Thyroid gland (tissue), 4 donors: ENCODE measurements around the gene GALNT18. TPM values are rescaled to one million over a fixed set of nuclear protein-coding genes. Genes with fewer than 3 reads are reported as not detected.

Experiments
- DNase-seq, 2 donors: peaks; one replicate each; pipeline ENCODE4 v3.0.0-alpha.2; 2019
- H3K27ac ChIP-seq, 3 donors: fragments of 200-600 bp; sonication (generic); 1 replicate in 2 of 3; 2 replicates in 1 of 3; pipeline ENCODE4 v1.5.1; 2016 to 2019; ENCODE audit warnings: mild to moderate bottlenecking in 1 of 3, moderate library complexity in 1 of 3
- H3K27me3 ChIP-seq: fragments of 200-600 bp; sonication (generic); one replicate; pipeline ENCODE4 v1.5.1; 2019
- H3K36me3 ChIP-seq, 2 donors: fragments of 200-600 bp; sonication (generic); one replicate each; pipeline ENCODE4 v1.5.1; 2016 to 2019
- H3K4me1 ChIP-seq, 2 donors: fragments of 200-600 bp; sonication (generic); one replicate each; pipeline ENCODE4 v1.5.1; 2017 to 2019
- H3K4me3 ChIP-seq, 3 donors: fragments of 200-600 bp; sonication (generic); replicated peaks in 1 of 3; 1 replicate in 2 of 3; 2 replicates in 1 of 3; pipeline ENCODE4 v1.5.1; 2016; ENCODE audit warnings: mild to moderate bottlenecking in 1 of 3
- H3K9me3 ChIP-seq: fragments of 200-600 bp; sonication (generic); one replicate; pipeline ENCODE4 v1.5.1; 2017
- POLR2A ChIP-seq, 2 donors: fragments of 450-650 bp; IDR thresholded peaks; one replicate each; pipeline ENCODE4 v1.6.1; 2017; ENCODE audit warnings: antibody characterized with exemption in 2 of 2, mild to moderate bottlenecking in 2 of 2, moderate library complexity in 1 of 2
- WGBS, 2 donors: methylation state at CpG; one replicate each; pipeline ENCODE4 v1.1.5; 2017; 5-methylcytosine and 5-hydroxymethylcytosine counted together
- intact Hi-C: fragments of 100-400 bp; cut with DNase I; formaldehyde crosslinking; loops from one replicate; pipeline ENCODE4 v1.15.1; 2023
- total RNA-seq, 4 donors: library from RNA; depleted of rRNA; stranded (reverse); fragments of >200 nt; gene quantifications; one replicate each; pipeline ENCODE4 v1.2.3, GENCODE V29; 2016
- TF ChIP-seq, protein P1 (sequence below), 6 experiments: fragments of 200-600 bp in 3 of 6; fragments of 450-650 bp in 3 of 6; sonication (generic) in 3 of 6; IDR thresholded peaks; one replicate each; pipeline ENCODE4 v1.5.1; 2016 to 2019; ENCODE audit warnings: antibody characterized with exemption in 6 of 6, mild to moderate bottlenecking in 2 of 6, inconsistent platforms in 1 of 6, moderate library complexity in 1 of 6

The GALNT18 gene
- total RNA-seq, 4 donors from 2014 or later, result 60.7 to 93.8 (median 87.5) TPM

DNA sequence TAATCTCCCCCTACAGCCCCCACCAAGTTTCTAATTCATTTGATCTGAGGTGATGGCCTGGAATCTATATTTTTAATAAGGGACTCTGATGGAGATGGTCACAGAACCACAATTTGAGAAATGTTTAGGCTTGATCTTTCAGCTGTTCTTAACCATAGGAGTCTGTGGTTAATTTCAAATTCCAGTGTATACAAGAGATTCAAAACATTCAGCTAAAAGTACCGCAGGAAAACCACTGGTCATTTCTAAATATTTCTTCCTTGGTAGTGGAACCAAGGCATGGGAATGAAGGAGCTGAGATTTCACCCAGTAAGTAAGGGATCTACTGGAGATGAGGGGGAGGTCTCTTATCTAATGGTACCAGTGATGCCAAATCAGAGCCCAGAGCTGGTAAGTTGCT lies 18.3 kb upstream of the GALNT18 start:
- WGBS, 2 donors, result 94 to 96% methylated on average over 1 of the region's 1 CpG
- DNase-seq, result no peak
- Histone ChIP-seq H3K36me3 (no peaks in the 10 kb centered on the region), H3K27me3 (no peaks in the 10 kb centered on the region), H3K9me3 (no peaks in the 10 kb centered on the region), H3K27ac (no peak overlapping the region), H3K4me1 (peaks cover 0 to 9% of the 10 kb centered on the region in 2 donors), H3K4me3 (no peak overlapping the region)
- TF ChIP-seq POLR2A (IDR thresholded peaks at IDR 0.05), result no peak
- TF ChIP-seq, protein P1, sequence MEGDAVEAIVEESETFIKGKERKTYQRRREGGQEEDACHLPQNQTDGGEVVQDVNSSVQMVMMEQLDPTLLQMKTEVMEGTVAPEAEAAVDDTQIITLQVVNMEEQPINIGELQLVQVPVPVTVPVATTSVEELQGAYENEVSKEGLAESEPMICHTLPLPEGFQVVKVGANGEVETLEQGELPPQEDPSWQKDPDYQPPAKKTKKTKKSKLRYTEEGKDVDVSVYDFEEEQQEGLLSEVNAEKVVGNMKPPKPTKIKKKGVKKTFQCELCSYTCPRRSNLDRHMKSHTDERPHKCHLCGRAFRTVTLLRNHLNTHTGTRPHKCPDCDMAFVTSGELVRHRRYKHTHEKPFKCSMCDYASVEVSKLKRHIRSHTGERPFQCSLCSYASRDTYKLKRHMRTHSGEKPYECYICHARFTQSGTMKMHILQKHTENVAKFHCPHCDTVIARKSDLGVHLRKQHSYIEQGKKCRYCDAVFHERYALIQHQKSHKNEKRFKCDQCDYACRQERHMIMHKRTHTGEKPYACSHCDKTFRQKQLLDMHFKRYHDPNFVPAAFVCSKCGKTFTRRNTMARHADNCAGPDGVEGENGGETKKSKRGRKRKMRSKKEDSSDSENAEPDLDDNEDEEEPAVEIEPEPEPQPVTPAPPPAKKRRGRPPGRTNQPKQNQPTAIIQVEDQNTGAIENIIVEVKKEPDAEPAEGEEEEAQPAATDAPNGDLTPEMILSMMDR (IDR thresholded peaks at IDR 0.05), result no peak
- intact Hi-C loops, result no loop called here

DNA sequence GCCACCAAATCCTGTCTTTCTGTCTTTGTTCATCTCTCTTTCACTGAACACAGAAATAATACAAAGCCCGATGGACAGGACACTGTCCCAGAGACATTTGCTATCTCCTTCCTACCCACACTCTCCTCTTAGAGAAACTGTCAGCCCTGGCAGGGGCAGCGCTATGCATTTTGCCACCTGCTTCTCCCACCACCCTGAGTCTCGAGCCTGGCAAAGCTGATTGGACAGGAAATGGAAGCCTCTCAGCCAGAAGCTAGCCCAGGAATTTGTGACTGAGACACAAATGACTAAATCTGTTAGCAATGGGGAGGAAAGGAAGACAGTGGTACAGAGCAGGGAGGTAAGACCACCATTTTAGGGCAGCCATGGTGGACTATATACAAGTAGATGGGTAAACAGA lies 14.9 kb upstream of the GALNT18 start:
- TF ChIP-seq, protein P1 (IDR thresholded peaks at IDR 0.05), result no peak
- no peak for TF ChIP-seq POLR2A (IDR thresholded peaks at IDR 0.05)
- H3K9me3 ChIP-seq, result no peaks in the 10 kb centered on the region
- WGBS, 2 donors, result 56 to 74% methylated on average over 3 of the region's 3 CpGs
- intact Hi-C loops, result no loop called here
- DNase-seq, result no peak
- no peaks in the 10 kb centered on the region for H3K36me3 ChIP-seq
- no peak overlapping the region for H3K4me3 ChIP-seq
- no peak overlapping the region for H3K27ac ChIP-seq
- no peaks in the 10 kb centered on the region for H3K27me3 ChIP-seq
- H3K4me1 ChIP-seq, result peaks cover 0 to 9% of the 10 kb centered on the region in 2 donors

DNA sequence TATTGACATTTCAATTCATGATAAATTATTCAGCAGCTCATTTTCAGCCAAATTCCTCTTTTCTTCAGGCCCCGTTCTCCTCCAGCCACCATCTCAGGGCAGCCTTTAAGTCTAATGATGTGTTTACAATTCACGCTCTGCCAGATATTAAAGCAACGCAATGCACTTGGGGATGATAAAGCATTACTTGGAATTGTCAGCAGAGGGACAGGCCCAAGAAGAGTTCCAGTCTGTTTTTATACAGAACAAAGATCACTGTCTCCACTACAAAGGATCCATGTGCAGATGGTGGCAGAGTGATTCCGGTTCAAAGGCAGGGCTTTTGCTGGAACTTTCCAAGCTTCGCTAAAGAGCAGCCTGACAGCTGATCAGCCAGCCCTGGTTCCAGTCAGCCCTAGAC lies 13.6 kb upstream of the GALNT18 start:
- no peak for DNase-seq
- intact Hi-C loops, result no loop called here

DNA sequence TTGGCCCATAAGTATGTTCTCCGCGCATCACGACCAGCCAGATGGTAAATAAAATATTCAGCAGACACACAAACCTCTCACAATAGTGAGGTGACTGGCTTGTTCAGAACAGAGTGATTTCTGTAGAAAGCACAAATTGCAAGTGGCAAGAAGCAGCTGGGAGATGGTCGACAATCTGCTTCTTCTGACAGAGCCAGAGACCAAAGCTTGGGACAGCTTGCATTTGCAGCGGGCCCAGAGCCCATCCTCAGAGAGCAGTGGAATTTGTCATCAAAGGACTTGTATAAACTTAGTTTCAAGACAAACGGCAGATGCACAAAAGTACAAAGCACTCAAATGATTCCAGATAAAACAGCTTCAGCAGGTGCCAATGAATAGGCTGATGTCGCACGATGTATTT lies 7.6 kb upstream of the GALNT18 start:
- H3K9me3 ChIP-seq, result no peaks in the 10 kb centered on the region

More for the DNA sequence above, 13.6 kb upstream of the GALNT18 start:
- Histone ChIP-seq H3K27me3 (no peaks in the 10 kb centered on the region), H3K27ac (no peak overlapping the region), H3K4me1 (peaks cover 0 to 9% of the 10 kb centered on the region in 2 donors), H3K9me3 (no peaks in the 10 kb centered on the region), H3K4me3 (no peak overlapping the region), H3K36me3 (no peaks in the 10 kb centered on the region)
- 79 to 81% methylated on average over 5 of the region's 5 CpGs for WGBS, 2 donors
- TF ChIP-seq, protein P1 (IDR thresholded peaks at IDR 0.05), result no peak
- TF ChIP-seq POLR2A (IDR thresholded peaks at IDR 0.05), result no peak

DNA sequence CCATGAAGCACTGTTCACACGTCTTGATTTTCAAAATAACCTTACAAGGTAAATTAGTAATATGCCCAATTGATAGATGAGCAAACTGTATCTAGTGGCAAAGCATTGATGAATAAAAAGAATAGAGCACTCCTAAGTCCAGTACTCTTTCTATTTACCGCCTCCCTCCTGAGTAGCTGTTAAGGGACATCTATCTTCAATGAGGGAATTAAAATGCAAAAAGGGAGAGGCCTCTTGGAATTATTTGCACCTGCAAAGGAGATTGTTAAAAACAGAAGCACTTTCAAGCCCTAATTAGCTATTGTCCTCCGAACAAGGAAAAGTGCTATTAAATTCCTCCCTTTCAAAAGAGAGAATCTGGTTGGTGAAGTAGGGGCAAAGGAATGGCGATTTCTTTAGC lies 6.8 kb upstream of the GALNT18 start:
- Histone ChIP-seq H3K27me3 (no peaks in the 10 kb centered on the region), H3K9me3 (no peaks in the 10 kb centered on the region), H3K4me3 (no peak overlapping the region), H3K36me3 (no peaks in the 10 kb centered on the region), H3K27ac (no peak overlapping the region), H3K4me1 (peaks cover 2 to 10% of the 10 kb centered on the region in 2 donors)
- DNase-seq, result no peak
- TF ChIP-seq POLR2A (IDR thresholded peaks at IDR 0.05), result no peak
- TF ChIP-seq, protein P1 (IDR thresholded peaks at IDR 0.05), result no peak
- intact Hi-C loops, result no loop called here
- WGBS, 2 donors, result 89 to 93% methylated on average over 4 of the region's 4 CpGs

More for the DNA sequence above, 7.6 kb upstream of the GALNT18 start:
- TF ChIP-seq, protein P1 (IDR thresholded peaks at IDR 0.05), result no peak
- TF ChIP-seq POLR2A (IDR thresholded peaks at IDR 0.05), result no peak
- DNase-seq, result no peak
- intact Hi-C loops, result no loop called here
- H3K27ac ChIP-seq, result no peak overlapping the region
- H3K4me1 ChIP-seq, result peaks cover 0 to 3% of the 10 kb centered on the region in 2 donors
- no peaks in the 10 kb centered on the region for H3K27me3 ChIP-seq
- no peak overlapping the region for H3K4me3 ChIP-seq
- no peaks in the 10 kb centered on the region for H3K36me3 ChIP-seq
- WGBS, 2 donors, result 73 to 77% methylated on average over 8 of the region's 8 CpGs
